ENCODE measurements around the gene CALB2. TPM values are rescaled to one million over a fixed set of nuclear protein-coding genes. Genes with fewer than 3 reads are reported as not detected.
"Not testable (repeated sequence)": the region's sequence is repeated elsewhere in the genome, so short reads cannot be mapped to it uniquely, and the experiment has no call there.

CALB2 gene, protein sequence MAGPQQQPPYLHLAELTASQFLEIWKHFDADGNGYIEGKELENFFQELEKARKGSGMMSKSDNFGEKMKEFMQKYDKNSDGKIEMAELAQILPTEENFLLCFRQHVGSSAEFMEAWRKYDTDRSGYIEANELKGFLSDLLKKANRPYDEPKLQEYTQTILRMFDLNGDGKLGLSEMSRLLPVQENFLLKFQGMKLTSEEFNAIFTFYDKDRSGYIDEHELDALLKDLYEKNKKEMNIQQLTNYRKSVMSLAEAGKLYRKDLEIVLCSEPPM
- 0.16 and 0.18 TPM in 2 replicates for polyA plus RNA-seq (2011; rRNA removed)
- not detected in 2 replicates for polyA minus RNA-seq (2011; rRNA and poly(A)+ RNA removed)

DNA sequence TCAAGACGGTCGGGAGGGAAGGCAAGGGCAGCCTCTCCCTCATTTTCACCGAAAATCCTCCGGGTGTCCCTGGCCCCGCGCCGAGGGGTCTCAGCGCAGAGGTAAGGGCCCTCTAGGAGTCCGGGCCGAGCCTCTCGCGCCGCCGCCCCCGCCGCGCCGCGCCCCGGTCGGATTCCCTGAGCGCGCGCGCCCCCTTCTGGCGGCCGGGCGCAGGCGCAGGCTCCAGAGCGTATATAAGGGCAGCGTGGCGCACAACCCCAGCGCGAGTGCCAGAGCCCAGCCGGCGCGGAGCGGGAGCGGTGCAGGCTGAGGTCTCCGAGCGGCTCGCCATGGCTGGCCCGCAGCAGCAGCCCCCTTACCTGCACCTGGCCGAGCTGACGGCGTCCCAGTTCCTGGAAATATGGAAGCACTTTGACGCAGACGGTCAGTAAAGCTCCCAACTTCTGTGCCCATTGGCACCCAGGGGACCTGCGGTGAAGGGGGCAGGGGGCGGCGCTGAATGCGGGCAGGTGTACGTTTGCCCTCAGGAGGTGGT, at the start of gene CALB2:
Gene CALB2 (plus strand): TSS at position 260 of the 535 bp plus-strand sequence. CDS start 70 bp downstream, at position 330.
- ChIA-PET CTCF (interaction anchor here (0.6 to 3.4 kb wide), 12 partner anchors 10 to 206 kb away, joined by 3 to 20 read pairs (median 3); no protein-coding TSS in a partner anchor), POLR2A (no interaction called here)
- peaks cover 5% of the 10 kb centered on the region; the same call in 1 of the 2 replicates for H3K27me3 ChIP-seq (ENCODE audit: control insufficient read depth, insufficient read depth, low read length)
- no peak for DNase-seq (ENCODE audit: low read depth)
- TF ChIP-seq, protein P1, sequence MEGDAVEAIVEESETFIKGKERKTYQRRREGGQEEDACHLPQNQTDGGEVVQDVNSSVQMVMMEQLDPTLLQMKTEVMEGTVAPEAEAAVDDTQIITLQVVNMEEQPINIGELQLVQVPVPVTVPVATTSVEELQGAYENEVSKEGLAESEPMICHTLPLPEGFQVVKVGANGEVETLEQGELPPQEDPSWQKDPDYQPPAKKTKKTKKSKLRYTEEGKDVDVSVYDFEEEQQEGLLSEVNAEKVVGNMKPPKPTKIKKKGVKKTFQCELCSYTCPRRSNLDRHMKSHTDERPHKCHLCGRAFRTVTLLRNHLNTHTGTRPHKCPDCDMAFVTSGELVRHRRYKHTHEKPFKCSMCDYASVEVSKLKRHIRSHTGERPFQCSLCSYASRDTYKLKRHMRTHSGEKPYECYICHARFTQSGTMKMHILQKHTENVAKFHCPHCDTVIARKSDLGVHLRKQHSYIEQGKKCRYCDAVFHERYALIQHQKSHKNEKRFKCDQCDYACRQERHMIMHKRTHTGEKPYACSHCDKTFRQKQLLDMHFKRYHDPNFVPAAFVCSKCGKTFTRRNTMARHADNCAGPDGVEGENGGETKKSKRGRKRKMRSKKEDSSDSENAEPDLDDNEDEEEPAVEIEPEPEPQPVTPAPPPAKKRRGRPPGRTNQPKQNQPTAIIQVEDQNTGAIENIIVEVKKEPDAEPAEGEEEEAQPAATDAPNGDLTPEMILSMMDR (IDR thresholded peaks at IDR 0.05; ENCODE audit: insufficient read depth, low read depth, low read length), result peak; percentile 61
- 0 out of 2 replicates have a peak within 1 kb of the TSS, but pooled peaks have one; percentile 15 for H3K4me3 ChIP-seq (ENCODE audit: low read depth, low read length)
- H3K36me3 ChIP-seq (ENCODE audit: control insufficient read depth, insufficient read depth, low read length), result no peaks in the 10 kb centered on the region

DNA sequence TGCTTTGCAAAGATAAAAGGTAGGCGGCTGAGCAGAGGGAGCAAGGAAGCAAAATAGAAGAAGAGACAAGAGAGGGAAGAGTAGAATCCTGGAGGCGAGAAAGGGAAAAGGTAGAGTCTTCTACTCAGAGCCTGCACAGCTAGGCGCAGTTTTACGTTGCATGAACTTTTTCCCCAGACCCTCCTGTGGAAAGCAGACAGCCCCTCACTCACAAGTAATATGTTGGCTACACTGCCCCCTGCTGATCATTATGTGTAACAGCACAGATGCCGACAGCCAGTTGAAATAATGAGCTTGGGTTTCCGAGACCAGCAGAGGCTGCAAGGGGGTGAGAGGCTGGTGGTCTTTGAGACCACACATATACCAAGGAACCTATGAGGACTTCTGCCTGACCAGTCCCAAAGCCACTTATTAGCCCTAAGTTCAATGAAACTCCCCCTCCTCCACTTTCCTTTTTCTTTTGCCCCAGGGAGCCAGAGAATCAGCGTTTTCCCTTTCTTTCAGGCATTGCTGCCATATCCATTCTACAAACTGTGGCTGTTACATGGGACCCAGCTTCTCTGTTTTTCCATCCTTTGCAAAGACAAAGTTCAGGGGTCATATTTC, 46.9 kb upstream of the CALB2 start:
- Histone ChIP-seq H3K4me3 (ENCODE audit: low read depth, low read length) (no peak overlapping the region), H3K36me3 (ENCODE audit: control insufficient read depth, insufficient read depth, low read length) (no peaks in the 10 kb centered on the region), H3K27me3 (ENCODE audit: control insufficient read depth, insufficient read depth, low read length) (no peaks in the 10 kb centered on the region)
- CTCF ChIA-PET, result interaction anchor here (0.6 to 2.8 kb wide), 18 partner anchors 8 to 188 kb away, joined by 3 to 20 read pairs (median 5); no protein-coding TSS in a partner anchor
- no peak for DNase-seq (ENCODE audit: low read depth)
- TF ChIP-seq, protein P1 (IDR thresholded peaks at IDR 0.05; ENCODE audit: insufficient read depth, low read depth, low read length), result peak; percentile 70
- POLR2A ChIA-PET, result no interaction called here

DNA sequence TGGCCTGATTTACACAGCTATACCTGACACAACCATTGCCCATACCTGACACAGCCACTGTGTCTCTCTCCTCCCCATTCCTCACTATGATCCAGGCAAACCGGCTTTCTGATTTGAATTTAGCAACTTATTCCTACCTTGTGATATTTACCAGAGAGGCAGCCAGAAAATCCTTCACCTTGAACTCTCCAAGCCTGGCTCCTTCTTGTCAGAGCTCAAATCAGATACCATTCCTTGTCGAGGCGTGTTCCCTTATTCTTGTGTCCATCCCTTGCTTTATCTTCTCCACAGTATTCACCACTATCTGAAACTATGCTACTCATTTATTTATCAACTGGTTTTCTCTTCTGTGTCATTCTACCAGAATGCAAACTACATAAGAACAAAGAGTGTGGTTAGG, 44.9 kb upstream of the CALB2 start:
- H3K36me3 ChIP-seq (ENCODE audit: control insufficient read depth, insufficient read depth, low read length); DNase-seq (ENCODE audit: low read depth); CTCF ChIA-PET; H3K27me3 ChIP-seq (ENCODE audit: control insufficient read depth, insufficient read depth, low read length); POLR2A ChIA-PET; H3K4me3 ChIP-seq (ENCODE audit: low read depth, low read length): not testable (repeated sequence)

DNA sequence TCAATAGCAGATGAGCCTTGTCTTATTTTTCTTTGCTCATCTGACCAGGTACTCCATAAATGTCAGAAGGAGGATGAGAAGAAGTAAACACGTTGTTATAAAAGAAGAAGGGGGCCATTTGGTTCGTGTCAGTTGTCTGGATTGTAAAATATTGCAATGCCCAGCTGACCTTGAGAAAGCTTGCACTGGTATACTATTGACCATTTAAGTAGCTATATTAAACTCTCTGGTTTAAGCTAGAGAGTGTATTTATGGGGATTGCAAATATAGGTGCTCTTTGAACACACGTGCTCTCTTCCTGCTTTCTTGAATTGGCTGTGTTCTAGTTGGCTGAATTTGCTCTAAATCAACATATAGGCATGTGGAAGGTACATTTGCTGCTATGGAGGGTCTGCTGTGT, 43.3 kb upstream of the CALB2 start:
- CTCF ChIA-PET, result interaction anchor here (1.3 kb wide), 1 partner anchor 28 kb away, joined by 4 read pairs; no protein-coding TSS in a partner anchor
- DNase-seq (ENCODE audit: low read depth), result no peak
- no peaks in the 10 kb centered on the region for H3K36me3 ChIP-seq (ENCODE audit: control insufficient read depth, insufficient read depth, low read length)
- TF ChIP-seq, protein P1 (IDR thresholded peaks at IDR 0.05; ENCODE audit: insufficient read depth, low read depth, low read length), result no peak
- no peak overlapping the region for H3K4me3 ChIP-seq (ENCODE audit: low read depth, low read length)
- POLR2A ChIA-PET, result no interaction called here
- no peaks in the 10 kb centered on the region for H3K27me3 ChIP-seq (ENCODE audit: control insufficient read depth, insufficient read depth, low read length)

DNA sequence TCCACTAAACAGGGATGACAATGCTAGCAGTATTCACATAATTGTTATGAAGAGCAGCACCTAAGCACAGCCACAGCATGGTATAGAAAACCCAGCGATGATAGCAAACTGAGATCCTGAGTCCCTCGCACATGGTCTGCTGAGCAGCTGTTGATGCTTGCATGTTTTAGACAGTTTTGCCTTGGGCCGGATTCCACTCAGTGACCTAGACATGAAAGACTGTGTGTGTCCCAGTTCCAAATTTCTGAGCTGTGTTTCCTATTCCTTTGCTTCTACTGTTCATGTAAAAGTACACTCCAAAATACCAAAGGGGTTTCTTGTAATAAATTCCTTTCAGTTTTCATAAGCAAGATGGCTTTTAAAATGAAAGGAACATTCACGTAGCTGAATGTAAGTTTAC, 38.5 kb upstream of the CALB2 start:
- Histone ChIP-seq H3K36me3 (ENCODE audit: control insufficient read depth, insufficient read depth, low read length) (no peaks in the 10 kb centered on the region), H3K4me3 (ENCODE audit: low read depth, low read length) (no peak overlapping the region), H3K27me3 (ENCODE audit: control insufficient read depth, insufficient read depth, low read length) (no peaks in the 10 kb centered on the region)
- ChIA-PET CTCF (interaction anchor here (1.0 to 1.2 kb wide), 2 partner anchors 8 to 11 kb away, joined by 3 to 5 read pairs; no protein-coding TSS in a partner anchor), POLR2A (no interaction called here)
- TF ChIP-seq, protein P1 (IDR thresholded peaks at IDR 0.05; ENCODE audit: insufficient read depth, low read depth, low read length), result no peak
- DNase-seq (ENCODE audit: low read depth), result no peak

All from BJ (cell line).